B cell (primary cell): Measurements from ENCODE around the gene TMC6. TPM values are rescaled to one million over a fixed set of nuclear protein-coding genes. Genes with fewer than 3 reads are reported as not detected.

Source experiments
- ATAC-seq: fragments of 200-7000 bp; cut with Tn5 transposase; one replicate; pipeline ENCODE4 v1.10.0; 2021; ENCODE audit warnings: low read depth, mild to moderate bottlenecking, moderate number of reproducible peaks, moderate library complexity
- CTCF ChIA-PET: fragments of 350-600 bp; sonication (Branson Sonifier 250); formaldehyde crosslinking; loops from one replicate; lab custom pipeline; 2021; ENCODE audit warnings: antibody characterized with exemption, inconsistent platforms; lab: Charles Lee
- POLR2A ChIA-PET: fragments of 350-600 bp; sonication (Branson Sonifier 250); formaldehyde crosslinking; loops from one replicate; lab custom pipeline; 2021; ENCODE audit warnings: antibody characterized with exemption; lab: Charles Lee
- DNase-seq: peaks from one replicate; pipeline ENCODE4 v3.0.0; 2013
- H2AFZ ChIP-seq: 2 replicates; pipeline ENCODE4 v1.6.1; 2012; ENCODE audit warnings: mild to moderate bottlenecking, low read depth, low read length; ENCODE audit not compliant: insufficient read depth, poor library complexity, severe bottlenecking
- H3K27ac ChIP-seq, 2 donors: 1 replicate in 1 of 2; 2 replicates in 1 of 2; pipeline ENCODE4 v1.5.1; 2012 to 2013; ENCODE audit warnings: low read length in 2 of 2, mild to moderate bottlenecking in 2 of 2, moderate library complexity in 1 of 2
- H3K27me3 ChIP-seq, 4 experiments: fragments of 200-600 bp in 1 of 4; sonication (generic) in 1 of 4; replicated peaks in 1 of 4; 1 replicate in 2 of 4; 2 replicates in 2 of 4; pipeline versions ENCODE4 v1.6.1 to v1.7.0; 2013 to 2016; ENCODE audit warnings: low read length in 3 of 4, mild to moderate bottlenecking in 2 of 4, mixed read lengths in 1 of 4, moderate library complexity in 1 of 4; ENCODE audit not compliant: insufficient read depth in 4 of 4, control insufficient read depth in 3 of 4; ENCODE audit errors: control extremely low read depth in 1 of 4
- H3K36me3 ChIP-seq, 2 experiments: replicated peaks in 1 of 2; 1 replicate in 1 of 2; 2 replicates in 1 of 2; pipeline versions ENCODE4 v1.6.1 to v1.7.1; 2013; ENCODE audit warnings: low read length in 1 of 2; ENCODE audit not compliant: insufficient read depth in 2 of 2, control insufficient read depth in 1 of 2; ENCODE audit errors: control extremely low read depth in 1 of 2, extremely low read depth in 1 of 2
- H3K4me1 ChIP-seq, 2 donors: fragments of 200-600 bp in 1 of 2; sonication (generic) in 1 of 2; 1 replicate in 1 of 2; 2 replicates in 1 of 2; pipeline versions ENCODE4 v1.5.1 to v1.6.1; 2013 to 2017; ENCODE audit warnings: low read length in 2 of 2; ENCODE audit not compliant: control insufficient read depth in 2 of 2, insufficient read depth in 2 of 2
- H3K4me2 ChIP-seq: replicated peaks from 2 replicates; pipeline ENCODE3; 2012; ENCODE audit warnings: mild to moderate bottlenecking, low read depth, low read length; ENCODE audit not compliant: poor library complexity, severe bottlenecking
- H3K4me3 ChIP-seq, 5 experiments: fragments of 200-600 bp in 1 of 5; sonication (generic) in 1 of 5; 1 replicate in 3 of 5; 2 replicates in 2 of 5; pipeline versions ENCODE4 v1.5.1 to v1.7.0; 2011 to 2016; ENCODE audit warnings: low read length in 4 of 5, mild to moderate bottlenecking in 4 of 5, low read depth in 2 of 5, control low read depth in 1 of 5, moderate library complexity in 1 of 5; ENCODE audit not compliant: insufficient read depth in 1 of 5; ENCODE audit errors: control extremely low read depth in 1 of 5, extremely low read depth in 1 of 5
- H3K79me2 ChIP-seq: fragments of 200-600 bp; sonication (generic); one replicate; pipeline ENCODE4 v1.6.0; 2016; ENCODE audit warnings: low read length; ENCODE audit not compliant: control insufficient read depth, insufficient read depth
- H3K9ac ChIP-seq: fragments of 200-600 bp; sonication (generic); 2 replicates; pipeline ENCODE4 v1.6.1; 2017; ENCODE audit warnings: mild to moderate bottlenecking, low read length, moderate library complexity
- H3K9me3 ChIP-seq, 3 donors: one replicate each; pipeline versions ENCODE4 v1.6.1 to v1.7.1; 2013; ENCODE audit warnings: low read length in 2 of 3; ENCODE audit not compliant: control insufficient read depth in 2 of 3, insufficient read depth in 1 of 3; ENCODE audit errors: control extremely low read depth in 1 of 3
- H4K20me1 ChIP-seq: 2 replicates; pipeline ENCODE4 v1.6.0; 2012; ENCODE audit warnings: mild to moderate bottlenecking, low read length; ENCODE audit not compliant: insufficient read depth, control insufficient read depth, poor library complexity, severe bottlenecking
- H3K27ac Mint-ChIP-seq: one replicate; pipeline ENCODE4 v1.8.0; 2021; ENCODE audit warnings: mixed read lengths
- H3K27me3 Mint-ChIP-seq: one replicate; pipeline ENCODE4 v1.8.0; 2021; ENCODE audit warnings: mixed read lengths
- H3K4me1 Mint-ChIP-seq: one replicate; pipeline ENCODE4 v1.8.0; 2021; ENCODE audit warnings: mixed read lengths
- H3K4me3 Mint-ChIP-seq: one replicate; pipeline ENCODE4 v1.8.0; 2021; ENCODE audit warnings: mixed read lengths
- H3K9me3 Mint-ChIP-seq: one replicate; pipeline ENCODE4 v1.8.0; 2022; ENCODE audit warnings: mixed read lengths; ENCODE audit not compliant: insufficient read depth
- CTCF ChIP-seq: fragments of 200-600 bp; IDR thresholded peaks from one replicate; pipeline ENCODE4 v1.8.0; 2022; ENCODE audit warnings: antibody characterized with exemption, mild to moderate bottlenecking
- EZH2 ChIP-seq: IDR thresholded peaks from 2 replicates; pipeline ENCODE4 v1.6.1; 2012; ENCODE audit warnings: borderline replicate concordance, low read depth, mild to moderate bottlenecking, moderate library complexity, low read length; ENCODE audit not compliant: insufficient read depth, poor library complexity, severe bottlenecking
- WGBS: methylation state at CpG from one replicate; pipeline ENCODE4 v1.1.5; 2013; ENCODE audit warnings: missing lambda C conversion rate; ENCODE audit not compliant: insufficient coverage; 5-methylcytosine and 5-hydroxymethylcytosine counted together
- intact Hi-C: fragments of 100-400 bp; cut with micrococcal nuclease; formaldehyde crosslinking; loops from one replicate; pipeline ENCODE4 v1.10.0; 2022
- polyA plus RNA-seq: library from polyadenylated mRNA; depleted of rRNA; stranded (reverse); fragments of >200 nt; gene quantifications from 2 replicates; pipeline ENCODE4 v1.2.3, GENCODE V29; 2012
- total RNA-seq, 2 donors: library from RNA; stranded (reverse); fragments of 120-200 nt in 1 of 2; gene quantifications; 1 replicate in 1 of 2; 2 replicates in 1 of 2; pipeline versions ENCODE4 v1.2.3 to v1.2.4, GENCODE V29; 2013 to 2022

TMC6 gene
- total and polyA plus RNA-seq, 2 donors (not counting 1 experiment from before 2014, with no cell fraction given), result 374 to 891 TPM

- no peaks in the 10 kb centered on the region for H3K9me3 ChIP-seq
- H4K20me1 ChIP-seq, result peaks cover 88% of the 10 kb centered on the region
- ATAC-seq (peak; percentile 25), DNase-seq (peak; percentile 82)
- H3K27ac ChIP-seq, result peak within 1 kb of the TSS; percentile 88 to 92
- H3K36me3 ChIP-seq, result peaks cover 0 to 54% of the 10 kb centered on the region in 2 experiments
- H3K9ac ChIP-seq, result peak within 1 kb of the TSS; percentile 91
- H2AFZ ChIP-seq, result no peak within 1 kb of the TSS
- peak within 1 kb of the TSS; percentile 99 for H3K27ac Mint-ChIP-seq
- H3K4me1 Mint-ChIP-seq, result peaks cover 73% of the 10 kb centered on the region
- H3K4me3 Mint-ChIP-seq, result peak within 1 kb of the TSS; percentile 96
- peaks cover 62 to 80% of the 10 kb centered on the region in 2 donors for H3K4me1 ChIP-seq
- peak within 1 kb of the TSS; percentile 63 to 96 (median 89) for H3K4me3 ChIP-seq
- H3K4me2 ChIP-seq, result peak within 1 kb of the TSS; percentile 100
- no peaks in the 10 kb centered on the region for H3K27me3 ChIP-seq
- peaks cover 80% of the 10 kb centered on the region for H3K79me2 ChIP-seq
- intact Hi-C loops, result loop anchor here (1.0 to 10.0 kb wide), 4 partner anchors 122 to 1704 kb away; partner anchors contain the start of genes CBX4 and SOCS3
- H3K9me3 Mint-ChIP-seq, result no peaks in the 10 kb centered on the region
- CTCF ChIA-PET, result interaction anchor here (1.0 to 13.9 kb wide), 7 partner anchors 10 to 120 kb away, joined by 3 to 169 read pairs (median 5); partner anchors contain the start of gene SYNGR2
- 1% methylated on average over 9 of the region's 10 CpGs for WGBS
- no peak for TF ChIP-seq CTCF
- TF ChIP-seq EZH2, result no peak
- H3K27me3 Mint-ChIP-seq, result no peaks in the 10 kb centered on the region
- POLR2A ChIA-PET, result interaction anchor here (0.6 to 22.6 kb wide), 9 partner anchors 9 to 121 kb away, joined by 3 to 432 read pairs (median 7); partner anchors contain the start of gene SYNGR2
Measured at GRCh38 chr17:78130437-78131101, 2.0 kb upstream of the TMC6 start, which contains the start of gene TMC8. TMC8 (plus strand) TSS chr17:78130771; CDS start chr17:78131589, 818 bp downstream.
